Heart left ventricle (tissue), 13 donors: Measurements from ENCODE around the gene TBX5.

Experiments
- CTCF ChIP-seq, 12 donors: fragments of 200-600 bp; sonication (generic) in 4 of 12; IDR thresholded peaks; one replicate each; pipeline versions ENCODE4 v1.5.0 to v1.8.0; 2018 to 2022; ENCODE audit warnings: antibody characterized with exemption in 12 of 12, mild to moderate bottlenecking in 5 of 12
- POLR2A ChIP-seq, 2 donors: fragments of 450-650 bp; IDR thresholded peaks; one replicate each; pipeline ENCODE4 v1.6.1; 2017; ENCODE audit warnings: antibody characterized with exemption in 2 of 2, mild to moderate bottlenecking in 2 of 2, moderate library complexity in 2 of 2
- donor health status: ischemic (EF 13 %, LVEDD 7.1; RV severe dilation, severe dysfunction).
- donor health status: DM: no; HTN: yes; CAD: no.
- donor health status: DM: no; HTN: no; CAD: no.
- donor health status: ischemic (EF 25% LVEDD 6.9; RV normal size, moderate dysfunction).
- donor health status: ischemic (EF 25% LVEDD 5.7; RV mildly dilated, moderate dysfunction).
- donor health status: ischemic (EF 35%, LVEDD 5.7; RV mildly dilated, moderate dysfunction).
- donor health status: nonischemic (EF 11% LVEDD 7.7; RV severe dilation, severe dysfunction).
- donor health status: DM: yes; HTN: yes; CAD: no.
- donor health status: PGD.
- donor health status: ischemic (EF 29% LVEDD 5.4; RV normal size, mild dysfunction).
- donor health status: nonischemic (EF 23%, LVEDD 6.1; RV moderate dilation, normal function).

- TF ChIP-seq CTCF (IDR thresholded peaks at IDR 0.05) (no peak), POLR2A (IDR thresholded peaks at IDR 0.05) (no peak)
These were observed 34.7 kb downstream of the TBX5 start for GRCh38 chr12:114371250-114371649.
